Karpas-422 (cell line): Measurements from ENCODE around the gene SRP54. TPM values are rescaled to one million over a fixed set of nuclear protein-coding genes. Genes with fewer than 3 reads are reported as not detected.
"Not testable (repeated sequence)": the region's sequence is repeated elsewhere in the genome, so short reads cannot be mapped to it uniquely, and the experiment has no call there.

Source experiments
- DNase-seq: peaks from one replicate; pipeline ENCODE4 v3.0.0-alpha.2; 2015
- H2AFZ ChIP-seq: fragments of 200-600 bp; sonication (generic); 2 replicates; pipeline ENCODE4 v1.6.1; 2014; ENCODE audit warnings: antibody characterized with exemption, low read length, mixed read lengths
- H3K27ac ChIP-seq: fragments of 200-600 bp; sonication (generic); 2 replicates; pipeline ENCODE4 v1.5.1; 2014; ENCODE audit warnings: mild to moderate bottlenecking, low read length, moderate library complexity
- H3K27me3 ChIP-seq: fragments of 200-600 bp; sonication (generic); 2 replicates; pipeline ENCODE4 v1.6.1; 2014; ENCODE audit warnings: low read length, mixed read lengths
- H3K36me3 ChIP-seq: fragments of 200-600 bp; sonication (generic); 2 replicates; pipeline ENCODE4 v1.6.1; 2014; ENCODE audit warnings: low read length, mixed read lengths; ENCODE audit not compliant: insufficient read depth
- H3K4me1 ChIP-seq: fragments of 200-600 bp; sonication (generic); 2 replicates; pipeline ENCODE4 v1.6.1; 2014; ENCODE audit warnings: mild to moderate bottlenecking, low read length, mixed read lengths
- H3K4me2 ChIP-seq: fragments of 200-600 bp; sonication (generic); 2 replicates; pipeline ENCODE4 v1.6.1; 2014; ENCODE audit warnings: low read length, low read depth, mild to moderate bottlenecking; ENCODE audit not compliant: poor library complexity, severe bottlenecking
- H3K4me3 ChIP-seq: fragments of 200-600 bp; sonication (generic); 2 replicates; pipeline ENCODE4 v1.5.1; 2014; ENCODE audit warnings: mild to moderate bottlenecking, antibody characterized with exemption, low read length, mixed read lengths
- H3K79me2 ChIP-seq: fragments of 200-600 bp; sonication (generic); 2 replicates; pipeline ENCODE4 v1.6.1; 2014; ENCODE audit warnings: mild to moderate bottlenecking, low read length, mixed read lengths
- H3K9ac ChIP-seq: fragments of 200-600 bp; sonication (generic); 2 replicates; pipeline ENCODE4 v1.6.0; 2014; ENCODE audit warnings: low read length
- H3K9me2 ChIP-seq: fragments of 200-600 bp; sonication (generic), shearing (Covaris generic); replicated peaks from 2 replicates; pipeline ENCODE4 v1.6.0; 2014; ENCODE audit warnings: mild to moderate bottlenecking, low read length, moderate library complexity; ENCODE audit not compliant: insufficient read depth
- H3K9me3 ChIP-seq: fragments of 300-700, 200-600 bp; sonication (generic); 2 replicates; pipeline ENCODE4 v1.6.1; 2014; ENCODE audit warnings: low read length, mixed read lengths
- H4K20me1 ChIP-seq: fragments of 200-600 bp; sonication (generic); 2 replicates; pipeline ENCODE4 v1.6.1; 2014; ENCODE audit warnings: mild to moderate bottlenecking, antibody characterized with exemption, low read length, low read depth; ENCODE audit not compliant: insufficient read depth
- total RNA-seq: library from RNA; depleted of rRNA; stranded (reverse); fragments of >200 nt; shearing (Covaris generic); gene quantifications from 2 replicates; pipeline ENCODE4 v1.2.3, GENCODE V29; 2014; ENCODE audit warnings: low replicate concordance

Gene SRP54
- total RNA-seq, 1 experiment from 2014 or later = 115 TPM

GRCh38 chr14:35052637-35053036 lies 69.8 kb downstream of the SRP54 start:
- peaks cover 50% of the 10 kb centered on the region for H3K79me2 ChIP-seq
- H3K27me3 ChIP-seq = no peaks in the 10 kb centered on the region
- no peaks in the 10 kb centered on the region for H4K20me1 ChIP-seq
- peaks cover 3% of the 10 kb centered on the region; the same call in 1 of the 2 replicates for H3K36me3 ChIP-seq
- H3K9me2 ChIP-seq = no peaks in the 10 kb centered on the region
- H3K9me3 ChIP-seq = no peaks in the 10 kb centered on the region
- H3K9ac ChIP-seq = no peak overlapping the region
- H3K27ac ChIP-seq = no peak overlapping the region
- H3K4me1 ChIP-seq = peaks cover 13% of the 10 kb centered on the region
- DNase-seq = no peak
- no peak overlapping the region for H3K4me2 ChIP-seq
- no peak overlapping the region for H3K4me3 ChIP-seq
- H2AFZ ChIP-seq = no peak overlapping the region

- not testable (repeated sequence) for H3K4me3 ChIP-seq, H2AFZ ChIP-seq, H3K4me2 ChIP-seq, H3K9me2 ChIP-seq, H3K27ac ChIP-seq, H3K4me1 ChIP-seq, H4K20me1 ChIP-seq, DNase-seq, H3K27me3 ChIP-seq, H3K9me3 ChIP-seq, H3K9ac ChIP-seq
- peaks cover 23% of the 10 kb centered on the region for H3K36me3 ChIP-seq
- peaks cover 26% of the 10 kb centered on the region for H3K79me2 ChIP-seq
Measured at GRCh38 chr14:35061113-35061791, 78.5 kb downstream of the SRP54 start.

GRCh38 chr14:35065731-35066130 lies 82.9 kb downstream of the SRP54 start:
- H2AFZ ChIP-seq, H4K20me1 ChIP-seq, H3K4me1 ChIP-seq, H3K4me2 ChIP-seq, H3K4me3 ChIP-seq, H3K9me3 ChIP-seq, DNase-seq, H3K27ac ChIP-seq, H3K9ac ChIP-seq, H3K27me3 ChIP-seq, H3K9me2 ChIP-seq: not testable (repeated sequence)
- H3K36me3 ChIP-seq = peaks cover 17% of the 10 kb centered on the region; the same call in 1 of the 2 replicates
- peaks cover 18% of the 10 kb centered on the region; the same call in 1 of the 2 replicates for H3K79me2 ChIP-seq

GRCh38 chr14:35068238-35069012 lies 85.6 kb downstream of the SRP54 start:
- Histone ChIP-seq H3K79me2 (peaks cover 12% of the 10 kb centered on the region; the same call in 1 of the 2 replicates), H3K9ac (no peak overlapping the region), H3K4me1 (peaks cover 3% of the 10 kb centered on the region; the same call in 1 of the 2 replicates), H3K27ac (no peak overlapping the region), H3K27me3 (no peaks in the 10 kb centered on the region), H2AFZ (no peak overlapping the region), H3K9me2 (no peaks in the 10 kb centered on the region), H3K4me3 (no peak overlapping the region), H4K20me1 (no peaks in the 10 kb centered on the region), H3K4me2 (no peak overlapping the region), H3K9me3 (no peaks in the 10 kb centered on the region), H3K36me3 (peaks cover 11% of the 10 kb centered on the region; the same call in 1 of the 2 replicates)
- no peak for DNase-seq

- Histone ChIP-seq H3K9me2 (no peaks in the 10 kb centered on the region), H3K9ac (no peak overlapping the region), H2AFZ (no peak overlapping the region), H3K4me2 (no peak overlapping the region), H3K79me2 (peaks cover 16% of the 10 kb centered on the region; the same call in 1 of the 2 replicates), H3K4me3 (no peak overlapping the region), H3K4me1 (peaks cover 3% of the 10 kb centered on the region; the same call in 1 of the 2 replicates), H3K27ac (no peak overlapping the region), H3K9me3 (no peaks in the 10 kb centered on the region), H4K20me1 (no peaks in the 10 kb centered on the region), H3K36me3 (peaks cover 16% of the 10 kb centered on the region; the same call in 1 of the 2 replicates), H3K27me3 (no peaks in the 10 kb centered on the region)
- no peak for DNase-seq
Measured at GRCh38 chr14:35072226-35072625, 89.4 kb downstream of the SRP54 start.

GRCh38 chr14:35073486-35073885 lies 90.7 kb downstream of the SRP54 start:
- H3K36me3 ChIP-seq = peaks cover 12% of the 10 kb centered on the region; the same call in 1 of the 2 replicates
- no peak overlapping the region for H3K27ac ChIP-seq
- H3K79me2 ChIP-seq = peaks cover 9% of the 10 kb centered on the region; the same call in 1 of the 2 replicates
- H3K9me3 ChIP-seq = no peaks in the 10 kb centered on the region
- no peak overlapping the region for H3K4me2 ChIP-seq
- H4K20me1 ChIP-seq = no peaks in the 10 kb centered on the region
- H3K4me1 ChIP-seq = no peaks in the 10 kb centered on the region
- no peaks in the 10 kb centered on the region for H3K27me3 ChIP-seq
- no peak overlapping the region for H3K9ac ChIP-seq
- H3K4me3 ChIP-seq = no peak overlapping the region
- no peak overlapping the region for H2AFZ ChIP-seq
- no peaks in the 10 kb centered on the region for H3K9me2 ChIP-seq
- DNase-seq = no peak

- Histone ChIP-seq H3K27ac (no peak overlapping the region), H3K9ac (no peak overlapping the region), H4K20me1 (no peaks in the 10 kb centered on the region), H3K4me2 (no peak overlapping the region), H3K4me3 (no peak overlapping the region), H2AFZ (no peak overlapping the region), H3K4me1 (no peaks in the 10 kb centered on the region), H3K27me3 (no peaks in the 10 kb centered on the region), H3K9me3 (no peaks in the 10 kb centered on the region), H3K36me3 (peaks cover 24% of the 10 kb centered on the region; the same call in 1 of the 2 replicates), H3K79me2 (peaks cover 6% of the 10 kb centered on the region; the same call in 1 of the 2 replicates), H3K9me2 (no peaks in the 10 kb centered on the region)
- DNase-seq = no peak
Measured at GRCh38 chr14:35078082-35078481, 95.3 kb downstream of the SRP54 start.
